Mononuclear cell (primary cell): ENCODE data around the gene SELENOM. TPM values are rescaled to one million over a fixed set of nuclear protein-coding genes. Genes with fewer than 3 reads are reported as not detected.
"Not testable (repeated sequence)": the region's sequence is repeated elsewhere in the genome, so short reads cannot be mapped to it uniquely, and the experiment has no call there.

Source experiments
- H3K27me3 ChIP-seq: 2 replicates; pipeline ENCODE4 v1.6.0; 2011; ENCODE audit warnings: low read length, control low read depth; ENCODE audit not compliant: insufficient read depth
- H3K4me1 ChIP-seq: 2 replicates; pipeline ENCODE4 v1.5.1; 2011; ENCODE audit warnings: mild to moderate bottlenecking, low read length, control low read depth; ENCODE audit not compliant: insufficient read depth
- H3K4me3 ChIP-seq: 2 replicates; pipeline ENCODE4 v1.5.1; 2011; ENCODE audit warnings: mild to moderate bottlenecking, low read length, moderate library complexity
- H3K9me3 ChIP-seq: 2 replicates; pipeline ENCODE4 v1.5.1; 2011; ENCODE audit warnings: low read depth, mild to moderate bottlenecking, control low read depth, low read length
- total RNA-seq: library from RNA; depleted of rRNA; stranded (reverse); fragments of >200 nt; gene quantifications from one replicate; pipeline ENCODE4 v1.2.3, GENCODE V29; 2012

SELENOM gene
- total RNA-seq, 1 donor = 14.6 TPM

DNA sequence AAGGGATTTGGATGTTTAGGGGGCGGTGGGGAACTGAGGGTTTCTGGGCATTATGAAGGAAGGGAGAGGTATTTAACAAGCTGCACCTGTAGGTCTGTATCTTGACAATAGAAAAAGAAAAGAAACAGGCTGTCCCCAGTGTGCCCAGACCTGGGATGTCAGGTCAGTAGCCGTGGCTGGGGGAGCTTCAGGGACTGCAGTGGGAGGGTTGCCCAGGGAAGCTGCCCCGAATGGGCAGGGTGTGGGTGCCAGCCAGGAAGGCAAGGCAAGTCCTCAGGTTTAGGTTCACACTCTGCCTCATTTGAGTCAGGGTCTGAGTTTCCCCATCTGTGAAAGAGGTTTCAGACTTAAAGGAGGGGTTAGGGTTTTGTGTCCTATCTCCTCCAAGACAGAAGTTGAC, 16.9 kb upstream of the SELENOM start:
- Histone ChIP-seq H3K27me3 (no peaks in the 10 kb centered on the region), H3K4me1 (no peaks in the 10 kb centered on the region), H3K9me3 (no peaks in the 10 kb centered on the region), H3K4me3 (no peak overlapping the region)

DNA sequence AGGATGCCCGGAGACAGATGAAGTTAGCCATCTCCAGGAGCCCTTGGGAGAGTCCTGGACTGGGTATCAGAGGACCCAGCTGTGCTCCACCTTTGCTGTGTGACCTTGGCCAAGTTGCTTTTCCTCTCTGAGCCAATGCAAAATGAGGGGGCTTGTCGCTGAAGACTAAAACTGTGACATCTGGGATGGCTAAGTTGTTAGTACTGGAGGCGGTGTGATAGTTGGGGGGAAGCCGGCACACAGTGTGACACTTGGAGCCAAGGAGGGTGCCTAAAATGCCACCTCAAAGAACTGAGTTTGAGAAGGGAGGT, 15.9 kb upstream of the SELENOM start:
- H3K4me1 ChIP-seq = no peaks in the 10 kb centered on the region
- no peaks in the 10 kb centered on the region for H3K27me3 ChIP-seq
- H3K9me3 ChIP-seq = no peaks in the 10 kb centered on the region
- H3K4me3 ChIP-seq = no peak overlapping the region

DNA sequence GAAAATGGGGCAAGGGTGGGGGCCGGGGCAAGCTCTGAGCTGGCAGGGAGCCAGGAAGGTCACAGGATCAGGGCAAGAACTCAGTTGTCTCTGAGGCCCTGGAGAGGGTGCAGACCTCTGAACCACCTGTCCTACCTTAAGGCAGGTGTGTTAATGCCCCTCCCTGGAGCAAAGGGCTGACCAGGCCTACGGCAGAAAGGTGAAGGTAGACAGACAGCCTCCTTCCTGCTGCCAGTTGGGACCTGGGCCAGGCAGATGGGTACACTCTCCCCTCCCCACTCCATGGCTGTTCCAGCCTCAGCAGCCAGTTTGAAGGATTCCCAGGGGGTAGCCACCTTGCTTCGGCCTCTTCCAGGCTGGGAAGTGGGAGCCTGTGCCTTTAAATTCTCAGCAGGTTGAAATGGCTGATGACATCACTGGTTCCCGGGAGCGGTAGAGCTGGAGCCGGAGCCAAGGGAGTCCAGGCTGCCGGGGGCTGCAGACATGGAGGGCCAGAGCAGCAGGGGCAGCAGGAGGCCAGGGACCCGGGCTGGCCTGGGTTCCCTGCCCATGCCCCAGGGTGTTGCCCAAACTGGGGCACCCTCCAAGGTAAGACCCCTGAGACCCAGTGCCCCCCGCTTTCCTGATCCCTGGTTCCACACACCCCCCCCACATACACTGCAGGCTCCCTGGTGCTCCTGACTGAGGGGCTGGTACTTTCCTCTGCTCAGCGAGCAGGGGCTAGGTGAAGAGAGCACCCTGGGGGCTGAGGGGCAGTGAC, 15.3 kb upstream of the SELENOM start, which contains the start of gene INPP5J:
Gene INPP5J (plus strand): TSS at position 435 of the 760 bp plus-strand sequence. CDS start 49 bp downstream, at position 484.
- Histone ChIP-seq H3K9me3 (no peaks in the 10 kb centered on the region), H3K4me1 (no peaks in the 10 kb centered on the region), H3K27me3 (no peaks in the 10 kb centered on the region), H3K4me3 (no peak within 1 kb of the TSS)

DNA sequence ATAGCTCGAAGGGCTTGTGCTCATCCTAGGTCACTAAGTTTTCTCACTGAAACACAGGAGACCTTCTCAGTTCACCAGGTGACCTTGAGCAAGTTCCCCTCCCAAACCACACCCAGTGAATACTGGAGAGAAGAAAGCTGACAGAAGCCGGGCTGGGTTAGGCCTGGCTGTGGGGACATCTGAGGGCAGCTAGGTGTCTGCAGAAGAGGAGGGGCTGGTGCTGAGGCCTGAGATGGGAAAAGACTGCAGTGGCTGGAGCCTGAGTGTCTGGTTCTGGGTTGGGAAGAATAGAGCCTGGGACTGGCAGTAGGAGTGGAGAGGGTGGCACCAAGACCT, 14.8 kb upstream of the SELENOM start:
- H3K9me3 ChIP-seq = no peaks in the 10 kb centered on the region
- no peak overlapping the region for H3K4me3 ChIP-seq
- H3K4me1 ChIP-seq = no peaks in the 10 kb centered on the region
- H3K27me3 ChIP-seq = no peaks in the 10 kb centered on the region

DNA sequence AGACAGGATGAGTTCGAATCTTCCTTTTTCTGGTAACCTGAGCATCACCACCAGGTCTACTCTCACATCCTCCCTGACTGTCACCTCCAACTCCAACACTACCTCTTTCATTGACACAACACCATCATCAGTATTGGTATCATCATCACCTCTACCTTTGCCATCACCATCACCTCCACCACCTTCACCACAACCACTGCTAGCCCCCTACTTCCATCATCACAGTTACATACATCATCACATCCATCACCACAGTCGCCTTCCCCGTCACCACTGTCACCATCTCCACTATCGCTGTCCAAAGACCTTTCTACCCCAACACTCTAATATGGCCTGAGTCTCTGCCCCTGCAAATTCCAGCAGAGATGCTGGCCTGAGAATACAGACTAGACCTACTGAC, 14.0 kb upstream of the SELENOM start:
- H3K4me1 ChIP-seq = no peaks in the 10 kb centered on the region
- no peak overlapping the region for H3K4me3 ChIP-seq
- no peaks in the 10 kb centered on the region for H3K9me3 ChIP-seq
- no peaks in the 10 kb centered on the region for H3K27me3 ChIP-seq

DNA sequence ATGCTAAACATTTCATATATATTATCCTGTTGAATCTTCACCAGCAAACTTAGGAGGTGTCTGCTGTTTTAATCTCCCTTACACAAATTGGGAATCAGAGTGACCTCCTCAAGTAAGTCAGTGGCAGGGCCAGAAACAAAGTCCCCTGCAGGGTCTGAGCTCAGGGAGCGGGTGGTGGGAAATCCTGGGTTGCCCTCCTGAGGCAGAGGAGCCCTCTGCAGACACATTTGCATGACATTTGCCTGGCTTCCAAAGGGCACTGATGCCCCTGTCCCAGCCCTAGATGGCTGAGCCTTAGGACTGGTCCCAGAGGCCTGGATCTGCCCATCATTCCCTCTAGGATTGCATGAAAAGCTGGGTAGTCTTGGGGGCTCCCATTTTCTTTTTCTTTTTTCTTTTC, 13.3 kb upstream of the SELENOM start:
- no peaks in the 10 kb centered on the region for H3K4me1 ChIP-seq
- no peak overlapping the region for H3K4me3 ChIP-seq
- H3K27me3 ChIP-seq = no peaks in the 10 kb centered on the region
- H3K9me3 ChIP-seq = no peaks in the 10 kb centered on the region

DNA sequence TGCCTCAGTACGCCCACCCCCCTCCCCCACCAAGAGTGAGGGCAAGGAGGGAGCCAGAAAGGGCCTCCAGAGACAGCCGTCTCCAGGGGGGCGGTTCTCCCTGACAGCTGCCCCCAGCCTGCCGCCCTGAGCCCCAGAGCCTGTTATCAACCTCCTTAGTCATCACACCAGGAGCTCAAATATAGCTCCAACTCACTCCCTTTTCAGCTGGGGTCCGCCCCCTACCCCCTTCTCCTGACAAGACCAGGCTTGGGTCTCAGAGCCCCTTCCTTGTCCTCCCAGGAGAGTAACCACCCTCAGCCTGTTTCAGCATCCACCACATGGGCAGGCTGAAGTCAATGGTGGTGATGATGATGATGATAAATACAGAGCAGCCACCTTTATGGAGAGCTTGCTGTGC, 12.9 kb upstream of the SELENOM start:
- H3K9me3 ChIP-seq = no peaks in the 10 kb centered on the region
- H3K4me3 ChIP-seq = no peak overlapping the region
- H3K27me3 ChIP-seq = no peaks in the 10 kb centered on the region
- H3K4me1 ChIP-seq = no peaks in the 10 kb centered on the region

DNA sequence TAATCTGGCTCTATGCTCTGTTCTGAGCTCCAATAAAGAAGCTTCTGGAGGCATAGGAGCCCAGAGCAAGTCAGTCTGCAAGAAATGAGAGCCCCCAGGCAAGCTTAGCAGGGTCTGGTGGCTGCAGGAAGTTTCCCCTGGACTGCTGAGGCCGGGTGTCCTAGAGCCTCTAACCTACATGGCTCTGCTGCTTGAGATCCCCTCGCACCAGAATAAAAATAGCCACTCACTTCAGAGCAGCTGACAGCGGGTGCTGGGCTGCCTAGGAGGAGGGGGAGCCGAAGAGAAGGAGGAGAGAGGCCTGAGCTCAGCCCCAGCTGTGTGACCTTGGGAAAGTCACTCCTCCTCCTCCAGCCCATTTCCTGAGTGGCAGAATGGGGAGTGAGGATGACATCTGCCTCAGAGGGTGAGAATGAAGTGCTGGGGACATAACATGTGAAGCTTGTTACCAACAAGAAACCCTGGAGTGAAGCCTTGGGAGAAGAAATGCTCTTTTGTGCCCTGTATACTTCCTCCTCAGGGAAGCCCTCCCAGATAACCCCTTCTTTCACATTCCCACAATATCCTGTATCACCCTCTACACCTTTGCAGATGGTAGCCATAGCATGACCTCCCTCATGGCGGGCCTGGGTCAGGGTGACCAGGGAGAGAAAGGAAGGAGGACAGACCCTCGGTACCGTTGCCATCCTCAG, 11.8 kb upstream of the SELENOM start:
- H3K27me3 ChIP-seq = no peaks in the 10 kb centered on the region
- H3K4me3 ChIP-seq = no peak overlapping the region
- H3K4me1 ChIP-seq = no peaks in the 10 kb centered on the region
- H3K9me3 ChIP-seq = no peaks in the 10 kb centered on the region

DNA sequence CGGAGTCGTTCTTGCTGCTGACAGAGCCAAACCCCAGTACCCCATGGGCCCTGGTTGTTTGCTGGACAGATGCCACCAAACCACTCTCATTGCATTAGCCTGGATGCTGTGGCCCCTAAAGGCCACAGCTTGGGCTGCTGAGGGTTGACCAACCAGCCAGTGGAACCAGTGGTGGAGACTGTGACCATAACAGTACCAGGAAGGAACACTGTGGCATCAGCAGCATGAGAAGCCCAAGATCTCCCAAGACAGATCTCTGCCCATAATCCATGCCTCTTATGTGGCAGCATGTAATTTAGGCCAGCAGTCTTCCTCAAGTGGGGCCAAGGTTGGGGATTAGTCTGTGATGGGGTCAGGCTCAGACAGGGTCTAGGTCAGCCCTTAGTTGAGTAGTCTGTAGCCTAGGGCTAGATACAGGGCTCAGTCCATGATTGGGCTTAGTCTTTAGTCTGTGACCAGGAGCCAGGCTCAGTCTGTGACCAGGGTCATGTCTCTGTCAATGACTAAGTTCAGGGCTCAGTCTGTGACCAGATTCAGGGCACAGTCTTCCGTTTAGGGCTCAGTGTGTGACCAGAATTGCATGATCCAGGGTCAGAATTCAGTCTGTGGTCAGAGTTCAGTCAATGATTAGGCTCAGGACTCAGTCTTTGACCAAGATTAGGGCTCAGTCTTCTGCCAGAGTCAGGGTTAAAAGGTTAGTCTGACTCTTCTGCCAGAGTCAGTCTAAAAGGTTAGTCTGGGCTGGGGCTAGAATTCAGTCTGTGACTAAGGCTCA, 10.9 kb upstream of the SELENOM start:
- H3K4me1 ChIP-seq = no peaks in the 10 kb centered on the region

DNA sequence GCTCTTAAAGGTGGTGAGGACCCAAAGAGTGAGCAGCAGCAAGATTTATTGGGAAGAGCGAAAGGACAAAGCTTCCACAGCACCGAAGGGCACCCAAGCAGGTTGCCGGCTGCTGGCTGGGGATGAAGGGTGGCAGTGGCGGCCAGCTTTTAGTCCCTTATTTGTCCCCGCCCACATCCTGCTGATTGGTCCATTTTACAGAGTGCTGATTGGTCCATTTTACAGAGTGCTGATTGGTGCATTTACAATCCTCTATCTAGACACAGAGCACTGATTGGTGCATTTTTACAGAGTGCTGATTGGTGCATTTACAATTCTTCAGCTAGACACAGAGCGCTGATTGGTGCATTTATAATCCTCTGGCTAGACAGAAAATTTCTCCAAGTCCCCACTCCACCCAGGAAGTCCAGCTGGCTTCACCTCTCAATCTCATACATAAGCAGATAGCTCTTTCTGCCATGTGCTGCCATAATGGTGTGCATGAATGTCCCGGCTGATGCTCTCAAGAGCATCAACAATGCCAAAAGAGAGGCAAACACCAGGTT, 5.3 kb upstream of the SELENOM start:
- H3K4me3 ChIP-seq, H3K9me3 ChIP-seq, H3K27me3 ChIP-seq, H3K4me1 ChIP-seq: not testable (repeated sequence)

More for the DNA sequence above, 10.9 kb upstream of the SELENOM start:
- Histone ChIP-seq H3K27me3 (no peaks in the 10 kb centered on the region), H3K4me3 (no peak overlapping the region), H3K9me3 (no peaks in the 10 kb centered on the region)

DNA sequence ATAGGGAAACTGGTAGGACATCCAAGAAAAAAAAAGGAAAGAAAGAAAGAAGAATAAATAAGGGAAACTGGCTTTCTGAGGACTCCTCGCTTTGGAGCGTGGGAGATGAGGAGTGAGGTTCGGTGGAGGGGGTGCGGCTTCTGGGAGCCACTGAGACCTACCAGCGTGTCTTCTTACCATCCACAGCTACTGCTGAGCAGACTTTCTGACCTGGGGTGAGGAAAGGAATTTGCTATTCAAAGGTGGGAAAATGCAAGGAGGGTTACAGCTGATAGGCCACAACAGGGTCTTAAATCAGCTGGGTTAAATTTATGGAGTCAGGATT, 488 bp upstream of the SELENOM start:
- no peaks in the 10 kb centered on the region for H3K9me3 ChIP-seq
- peak overlapping the region; percentile 37 for H3K4me3 ChIP-seq
- H3K27me3 ChIP-seq = no peaks in the 10 kb centered on the region
- peaks cover 19% of the 10 kb centered on the region for H3K4me1 ChIP-seq

DNA sequence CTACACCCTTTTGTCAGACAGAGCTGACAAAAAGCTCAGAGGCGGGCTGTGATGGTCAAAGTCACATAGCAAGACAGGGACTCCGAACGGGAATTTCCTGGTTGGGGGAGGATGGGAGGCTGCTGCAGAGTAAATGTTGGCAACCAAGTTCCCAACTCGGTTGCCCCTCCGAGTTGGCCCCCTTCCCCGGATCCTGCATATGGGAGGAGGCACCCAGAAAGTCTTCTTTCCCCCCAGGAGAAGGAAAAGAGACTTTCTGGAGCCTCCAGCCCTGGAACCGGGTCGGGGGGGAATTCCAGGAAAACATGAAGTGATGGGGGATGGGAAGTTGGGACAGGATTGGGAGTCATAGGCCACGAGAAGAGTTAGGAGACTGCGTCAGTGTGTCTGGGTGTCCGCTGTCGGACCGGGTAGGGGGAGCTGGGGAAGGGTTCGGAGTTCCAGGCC, 614 bp downstream of the SELENOM start:
- no peaks in the 10 kb centered on the region for H3K9me3 ChIP-seq
- peaks cover 19% of the 10 kb centered on the region for H3K4me1 ChIP-seq
- H3K4me3 ChIP-seq = peak overlapping the region; percentile 37
- no peaks in the 10 kb centered on the region for H3K27me3 ChIP-seq

DNA sequence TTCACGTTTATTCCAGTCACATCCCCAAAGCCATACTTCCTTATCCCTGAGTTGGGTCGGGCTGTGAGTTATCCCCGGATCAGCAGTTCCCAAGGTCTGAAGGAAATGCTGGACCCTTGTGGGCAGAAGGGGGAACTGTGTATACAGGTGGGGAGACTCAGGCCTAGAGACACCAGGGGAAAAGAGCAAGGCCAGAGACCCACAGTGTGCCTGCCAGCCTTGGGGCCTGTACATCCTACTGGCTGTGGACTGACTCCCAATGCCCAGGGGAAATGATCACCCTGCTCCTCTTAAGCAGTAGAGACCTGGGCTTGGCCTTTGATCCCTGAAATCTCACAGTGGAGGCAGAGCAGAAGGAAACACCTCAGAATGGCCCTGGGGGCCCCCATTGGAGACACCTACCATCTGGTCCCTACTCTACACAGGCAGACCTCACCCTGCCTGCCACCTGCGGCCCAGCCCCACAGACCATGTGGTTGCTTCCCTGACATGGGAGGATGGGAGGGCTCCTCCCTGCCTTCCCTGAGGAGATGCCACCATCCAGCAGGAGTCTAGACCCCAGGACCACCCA, 1.3 kb downstream of the SELENOM start:
- Histone ChIP-seq H3K4me1 (peaks cover 19% of the 10 kb centered on the region), H3K27me3 (no peaks in the 10 kb centered on the region), H3K4me3 (no peak overlapping the region), H3K9me3 (no peaks in the 10 kb centered on the region)

DNA sequence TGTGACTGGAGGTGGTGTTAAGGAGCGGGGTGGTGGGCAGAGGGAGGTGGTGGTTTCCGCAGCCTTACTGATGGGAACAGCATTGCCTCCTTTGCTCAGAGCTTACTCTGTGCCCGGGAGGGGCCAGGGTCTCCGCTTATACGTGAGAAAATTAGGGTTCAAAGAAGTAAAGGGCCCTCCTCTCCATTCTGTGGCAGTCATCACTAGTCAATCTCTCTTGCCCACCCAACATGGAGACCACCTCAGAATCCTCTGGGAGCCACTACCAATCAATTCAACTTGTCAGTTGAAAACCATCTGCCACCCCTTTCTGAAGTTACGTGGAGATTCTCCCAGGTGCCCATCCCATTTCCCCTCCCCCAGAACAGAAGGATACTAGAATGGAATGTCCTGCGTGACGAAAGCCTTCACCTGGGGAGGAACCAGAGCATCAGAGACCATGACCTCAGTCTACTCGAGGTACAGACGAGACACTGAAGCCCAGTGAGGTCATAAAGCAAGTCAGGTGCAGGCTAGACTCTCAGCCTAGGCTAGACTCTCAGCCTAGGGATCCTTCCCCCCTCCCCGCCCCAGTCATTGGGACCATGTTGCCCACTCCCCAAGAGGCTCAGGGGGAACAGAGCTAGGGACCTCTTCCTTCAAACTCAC, 2.0 kb downstream of the SELENOM start:
- Histone ChIP-seq H3K4me1 (peaks cover 19% of the 10 kb centered on the region), H3K9me3 (no peaks in the 10 kb centered on the region), H3K4me3 (no peak overlapping the region), H3K27me3 (no peaks in the 10 kb centered on the region)

DNA sequence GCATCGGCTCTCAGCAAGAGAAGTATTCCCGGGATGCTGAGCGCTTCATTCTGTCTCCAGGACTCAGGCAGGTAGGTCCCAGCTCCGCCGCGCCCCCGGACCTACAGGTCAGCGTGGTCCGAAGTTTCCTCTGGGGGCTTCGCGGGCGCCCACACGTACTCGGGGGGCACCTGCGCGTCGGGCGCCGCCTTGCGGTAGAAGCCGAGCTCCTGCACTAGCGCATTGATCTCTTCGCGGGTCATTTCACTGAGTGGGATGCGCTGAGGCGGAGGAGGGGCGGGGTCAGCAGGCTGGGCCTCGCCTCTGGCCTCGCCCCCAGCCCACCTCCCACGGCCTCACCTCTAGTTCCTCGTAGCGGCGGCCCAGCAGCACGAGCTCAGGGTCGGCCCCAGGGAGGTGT, 2.5 kb downstream of the SELENOM start:
- peaks cover 19% of the 10 kb centered on the region for H3K4me1 ChIP-seq
- no peaks in the 10 kb centered on the region for H3K9me3 ChIP-seq
- H3K27me3 ChIP-seq = no peaks in the 10 kb centered on the region
- no peak overlapping the region for H3K4me3 ChIP-seq
